ENCODE data around the gene GHRHR.

DNA sequence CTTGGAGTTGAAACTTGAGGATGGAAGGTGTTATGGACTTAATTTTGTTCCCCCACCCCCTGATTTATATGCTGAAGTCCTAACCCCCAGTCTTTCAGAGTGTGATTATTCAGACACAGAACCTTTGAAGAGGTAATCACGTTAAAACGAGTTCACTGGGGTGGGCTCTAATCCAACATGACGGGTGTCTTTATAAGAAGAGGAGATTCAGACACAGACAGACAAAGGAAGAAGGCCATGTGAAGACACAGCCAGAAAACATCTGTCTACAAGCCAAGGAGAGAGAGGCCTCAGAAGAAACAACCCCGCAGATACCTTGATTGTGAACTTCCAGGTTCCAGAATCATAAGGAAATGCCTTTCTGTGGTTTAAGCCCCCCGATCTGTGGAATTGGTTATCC, 37.0 kb downstream of the GHRHR start:
- TF ChIP-seq POLR2AphosphoS5 (IDR thresholded peaks at IDR 0.05) (no peak), POLR2A (IDR thresholded peaks at IDR 0.05) (no peak)
- TF ChIP-seq, protein P1, sequence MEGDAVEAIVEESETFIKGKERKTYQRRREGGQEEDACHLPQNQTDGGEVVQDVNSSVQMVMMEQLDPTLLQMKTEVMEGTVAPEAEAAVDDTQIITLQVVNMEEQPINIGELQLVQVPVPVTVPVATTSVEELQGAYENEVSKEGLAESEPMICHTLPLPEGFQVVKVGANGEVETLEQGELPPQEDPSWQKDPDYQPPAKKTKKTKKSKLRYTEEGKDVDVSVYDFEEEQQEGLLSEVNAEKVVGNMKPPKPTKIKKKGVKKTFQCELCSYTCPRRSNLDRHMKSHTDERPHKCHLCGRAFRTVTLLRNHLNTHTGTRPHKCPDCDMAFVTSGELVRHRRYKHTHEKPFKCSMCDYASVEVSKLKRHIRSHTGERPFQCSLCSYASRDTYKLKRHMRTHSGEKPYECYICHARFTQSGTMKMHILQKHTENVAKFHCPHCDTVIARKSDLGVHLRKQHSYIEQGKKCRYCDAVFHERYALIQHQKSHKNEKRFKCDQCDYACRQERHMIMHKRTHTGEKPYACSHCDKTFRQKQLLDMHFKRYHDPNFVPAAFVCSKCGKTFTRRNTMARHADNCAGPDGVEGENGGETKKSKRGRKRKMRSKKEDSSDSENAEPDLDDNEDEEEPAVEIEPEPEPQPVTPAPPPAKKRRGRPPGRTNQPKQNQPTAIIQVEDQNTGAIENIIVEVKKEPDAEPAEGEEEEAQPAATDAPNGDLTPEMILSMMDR (IDR thresholded peaks at IDR 0.05) = no peak
